ENCODE data around the gene SQOR.

The SQOR gene

DNA sequence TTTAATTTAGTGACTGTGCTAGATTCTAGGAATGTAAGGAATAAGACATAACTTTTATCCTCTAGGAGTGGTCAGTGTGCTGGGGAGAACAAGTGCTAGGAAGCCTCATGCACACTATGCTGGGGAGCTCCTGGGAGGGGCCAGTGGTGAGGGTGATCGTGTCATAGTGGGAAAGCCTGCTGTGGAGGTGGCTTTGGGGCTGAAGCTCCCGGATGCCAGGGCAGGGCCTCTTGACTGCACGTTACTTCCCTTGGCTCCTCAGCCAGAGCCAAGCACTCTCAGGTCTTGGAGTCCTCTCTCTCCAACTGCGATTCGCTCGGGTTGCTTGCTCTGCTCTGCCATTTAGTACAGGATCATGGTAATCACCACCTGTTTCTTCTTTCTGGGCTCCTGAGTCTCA is 33.6 kb downstream of the SQOR start:
- H3K36me3 ChIP-seq (ENCODE audit: control insufficient read depth, insufficient read depth, low read length), result peaks cover 10% of the 10 kb centered on the region

DNA sequence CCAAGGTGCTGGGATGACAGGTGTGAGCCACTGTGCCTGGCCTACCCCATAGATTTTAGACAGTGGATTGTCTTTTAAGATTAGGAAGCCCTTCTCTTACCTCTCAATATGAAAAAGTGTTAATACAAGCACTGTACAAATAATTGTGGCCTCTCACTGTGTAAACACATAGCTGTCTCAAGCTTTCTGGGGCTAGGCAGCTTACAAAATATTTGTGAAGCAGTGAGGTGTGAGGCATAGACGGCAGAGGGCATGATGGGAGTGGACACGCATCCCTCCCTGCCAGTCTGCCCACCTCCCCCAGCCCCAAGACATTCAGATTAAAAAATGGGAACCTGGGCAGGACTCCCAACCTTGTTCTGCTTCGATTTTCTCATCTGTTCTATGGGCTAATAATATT is 34.6 kb downstream of the SQOR start:
- H3K27me3 ChIP-seq (ENCODE audit: control insufficient read depth, insufficient read depth, low read length), result no peaks in the 10 kb centered on the region
- H3K27ac ChIP-seq (ENCODE audit: low read depth, low read length), result peak overlapping the region; percentile 22
- H3K36me3 ChIP-seq (ENCODE audit: control insufficient read depth, insufficient read depth, low read length), result peaks cover 10% of the 10 kb centered on the region
- H3K9ac ChIP-seq (ENCODE audit: low read length), result no peak overlapping the region
- no peaks in the 10 kb centered on the region for H3K4me1 ChIP-seq (ENCODE audit: control insufficient read depth, insufficient read depth, low read length)
- H3K4me3 ChIP-seq (ENCODE audit: low read length), result no peak overlapping the region

More for the DNA sequence above, 33.6 kb downstream of the SQOR start:
- H3K27me3 ChIP-seq (ENCODE audit: control insufficient read depth, insufficient read depth, low read length), result no peaks in the 10 kb centered on the region
- no peak overlapping the region for H3K27ac ChIP-seq (ENCODE audit: low read depth, low read length)
- no peak overlapping the region for H3K4me3 ChIP-seq (ENCODE audit: low read length)
- H3K9ac ChIP-seq (ENCODE audit: low read length), result no peak overlapping the region
- no peaks in the 10 kb centered on the region for H3K4me1 ChIP-seq (ENCODE audit: control insufficient read depth, insufficient read depth, low read length)

DNA sequence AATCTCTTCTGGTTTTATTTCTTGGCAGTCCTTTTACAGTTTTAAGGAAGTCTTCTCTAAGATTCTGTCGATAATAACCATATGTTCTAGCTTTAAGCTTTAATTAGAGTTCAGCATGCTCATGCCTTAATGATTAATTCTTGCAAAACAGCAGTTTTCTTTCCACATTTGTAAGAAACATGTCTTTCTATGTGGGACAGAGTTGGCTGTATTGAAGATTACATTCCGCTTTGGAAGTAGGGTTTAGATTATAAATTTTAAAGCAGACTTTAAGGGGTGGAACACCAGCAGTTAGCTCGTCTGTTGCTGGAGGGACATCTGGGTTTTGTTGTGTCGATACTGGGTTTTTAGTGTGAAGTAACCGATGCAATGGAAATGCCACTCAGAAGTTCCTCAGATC is 35.3 kb downstream of the SQOR start:
- H3K4me3 ChIP-seq (ENCODE audit: low read length), result no peak overlapping the region
- H3K4me1 ChIP-seq (ENCODE audit: control insufficient read depth, insufficient read depth, low read length), result no peaks in the 10 kb centered on the region
- no peaks in the 10 kb centered on the region for H3K27me3 ChIP-seq (ENCODE audit: control insufficient read depth, insufficient read depth, low read length)
- no peak overlapping the region for H3K27ac ChIP-seq (ENCODE audit: low read depth, low read length)
- peaks cover 9% of the 10 kb centered on the region for H3K36me3 ChIP-seq (ENCODE audit: control insufficient read depth, insufficient read depth, low read length)
- no peak overlapping the region for H3K9ac ChIP-seq (ENCODE audit: low read length)

DNA sequence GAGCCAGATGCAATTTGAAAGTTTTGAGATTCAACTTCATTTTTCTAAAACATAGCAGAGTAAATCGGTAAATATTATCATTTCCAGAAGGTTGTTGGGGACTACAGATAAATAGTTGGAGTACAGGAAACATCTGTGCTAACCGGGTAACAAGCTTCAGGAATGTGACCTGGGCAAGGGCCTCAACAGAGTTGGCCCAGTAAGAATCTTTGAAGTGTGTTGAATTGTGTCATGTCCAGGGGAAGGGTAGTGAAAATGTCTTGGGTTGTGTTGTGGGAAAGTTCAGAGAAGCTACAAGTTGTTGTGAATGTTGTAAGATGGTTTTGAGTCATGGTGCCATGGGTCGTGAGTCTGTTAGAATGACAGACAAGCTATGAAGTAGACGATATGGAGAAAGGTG is 35.7 kb downstream of the SQOR start:
- Histone ChIP-seq H3K4me1 (ENCODE audit: control insufficient read depth, insufficient read depth, low read length) (no peaks in the 10 kb centered on the region), H3K27ac (ENCODE audit: low read depth, low read length) (no peak overlapping the region), H3K4me3 (ENCODE audit: low read length) (no peak overlapping the region), H3K36me3 (ENCODE audit: control insufficient read depth, insufficient read depth, low read length) (peaks cover 8% of the 10 kb centered on the region), H3K27me3 (ENCODE audit: control insufficient read depth, insufficient read depth, low read length) (no peaks in the 10 kb centered on the region), H3K9ac (ENCODE audit: low read length) (no peak overlapping the region)

DNA sequence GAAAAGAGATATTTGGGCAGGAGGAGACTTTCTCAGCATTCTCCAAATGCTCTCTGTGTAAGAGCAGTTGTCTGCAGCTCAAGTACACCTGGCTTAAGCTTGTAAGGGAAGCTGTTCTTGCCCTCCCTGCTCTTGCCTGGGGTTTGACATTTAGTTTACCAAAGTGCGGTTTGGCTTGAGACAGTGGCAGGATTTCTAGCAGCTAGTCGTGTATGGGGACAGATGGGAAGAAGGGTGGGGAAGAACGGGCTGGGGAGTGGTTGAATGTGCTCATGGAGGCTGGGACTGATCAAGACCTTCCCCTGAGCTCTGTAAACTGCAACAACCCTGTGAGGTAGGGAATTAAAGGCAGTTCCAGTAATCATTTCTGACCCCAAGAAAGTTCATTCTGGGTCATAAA is 39.8 kb downstream of the SQOR start:
- Histone ChIP-seq H3K4me1 (ENCODE audit: control insufficient read depth, insufficient read depth, low read length) (no peaks in the 10 kb centered on the region), H3K27ac (ENCODE audit: low read depth, low read length) (no peak overlapping the region), H3K36me3 (ENCODE audit: control insufficient read depth, insufficient read depth, low read length) (peaks cover 15% of the 10 kb centered on the region), H3K4me3 (ENCODE audit: low read length) (no peak overlapping the region), H3K27me3 (ENCODE audit: control insufficient read depth, insufficient read depth, low read length) (no peaks in the 10 kb centered on the region), H3K9ac (ENCODE audit: low read length) (no peak overlapping the region)

DNA sequence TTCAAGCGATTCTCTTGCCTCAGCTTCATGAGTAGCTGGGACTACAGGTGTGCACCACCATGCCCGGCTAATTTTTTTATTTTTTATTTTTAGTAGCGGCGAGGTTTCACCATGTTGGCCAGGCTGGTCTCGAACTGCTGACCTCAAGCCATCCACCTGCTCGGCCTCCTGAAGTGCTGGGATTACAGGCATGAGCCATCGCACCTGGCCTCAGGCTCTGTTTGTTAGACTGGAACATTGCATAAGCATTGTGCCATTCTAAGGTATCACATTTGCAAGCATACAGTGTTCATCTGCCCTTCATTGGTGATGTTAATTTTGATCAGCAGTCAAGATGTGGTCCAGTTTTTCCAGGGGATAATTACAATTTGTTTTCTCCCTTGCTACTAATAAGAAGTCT is 43.0 kb downstream of the SQOR start:
- Histone ChIP-seq H3K4me3 (ENCODE audit: low read length) (no peak overlapping the region), H3K36me3 (ENCODE audit: control insufficient read depth, insufficient read depth, low read length) (peaks cover 29% of the 10 kb centered on the region), H3K4me1 (ENCODE audit: control insufficient read depth, insufficient read depth, low read length) (no peaks in the 10 kb centered on the region), H3K9ac (ENCODE audit: low read length) (no peak overlapping the region), H3K27me3 (ENCODE audit: control insufficient read depth, insufficient read depth, low read length) (no peaks in the 10 kb centered on the region), H3K27ac (ENCODE audit: low read depth, low read length) (no peak overlapping the region)

DNA sequence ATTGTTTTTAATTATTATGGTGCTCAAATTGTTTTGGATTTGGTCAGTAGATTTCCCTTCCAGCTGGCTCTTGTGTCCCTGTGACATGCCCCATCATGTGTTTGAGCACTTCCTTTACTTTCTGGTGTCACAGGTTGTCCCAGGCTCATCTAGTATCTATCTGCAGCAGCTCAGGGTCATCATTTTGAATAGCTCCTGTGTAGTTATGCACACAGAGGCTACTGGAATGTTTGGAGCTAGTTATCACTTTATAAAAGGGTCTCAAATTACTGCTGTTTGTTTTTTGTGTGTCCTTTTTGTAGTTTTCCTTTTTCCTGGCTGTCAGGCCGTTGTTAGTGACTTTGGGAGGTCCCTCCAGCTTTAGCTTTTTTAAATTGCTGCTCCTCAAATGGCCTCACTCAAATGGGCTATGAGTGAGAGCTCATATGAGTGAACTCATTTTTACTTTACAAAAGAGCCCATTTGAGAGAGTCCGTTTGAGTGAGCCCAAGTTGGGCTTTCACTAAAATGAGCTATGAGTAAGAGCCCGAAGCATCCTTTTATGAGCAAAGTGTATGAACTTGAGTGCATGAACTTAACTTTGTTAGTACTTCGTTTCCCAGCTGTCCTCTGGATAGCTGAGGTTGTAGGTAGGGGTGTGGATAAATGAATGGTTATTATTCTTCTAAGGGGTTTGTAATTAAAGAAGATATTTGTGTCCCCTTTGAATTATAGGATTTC is 43.8 kb downstream of the SQOR start:
- Histone ChIP-seq H3K27me3 (ENCODE audit: control insufficient read depth, insufficient read depth, low read length) (no peaks in the 10 kb centered on the region), H3K36me3 (ENCODE audit: control insufficient read depth, insufficient read depth, low read length) (peaks cover 35% of the 10 kb centered on the region), H3K4me1 (ENCODE audit: control insufficient read depth, insufficient read depth, low read length) (no peaks in the 10 kb centered on the region), H3K27ac (ENCODE audit: low read depth, low read length) (no peak overlapping the region), H3K9ac (ENCODE audit: low read length) (no peak overlapping the region), H3K4me3 (ENCODE audit: low read length) (no peak overlapping the region)

DNA sequence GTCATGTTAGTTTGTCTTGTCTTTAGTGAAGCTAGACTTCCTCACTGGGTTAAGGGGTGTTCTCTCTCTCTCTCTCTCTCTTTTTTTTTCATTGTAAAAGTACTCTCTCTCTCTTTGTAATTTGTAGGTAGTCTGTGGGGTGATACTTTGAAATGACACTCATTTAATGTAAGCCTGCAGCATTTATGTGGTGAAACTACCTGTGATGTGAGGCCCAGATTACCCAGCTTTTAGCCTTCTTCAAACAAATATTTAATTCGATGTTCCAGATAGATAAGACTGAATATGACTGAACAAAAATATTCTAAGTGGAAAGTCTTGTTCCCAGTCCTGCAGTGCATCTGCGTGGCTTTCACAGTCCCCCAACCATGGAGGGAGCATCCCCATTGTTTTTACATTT is 49.7 kb downstream of the SQOR start:
- Histone ChIP-seq H3K4me1 (ENCODE audit: control insufficient read depth, insufficient read depth, low read length) (no peaks in the 10 kb centered on the region), H3K9ac (ENCODE audit: low read length) (no peak overlapping the region), H3K36me3 (ENCODE audit: control insufficient read depth, insufficient read depth, low read length) (peaks cover 39% of the 10 kb centered on the region), H3K27ac (ENCODE audit: low read depth, low read length) (no peak overlapping the region), H3K27me3 (ENCODE audit: control insufficient read depth, insufficient read depth, low read length) (no peaks in the 10 kb centered on the region), H3K4me3 (ENCODE audit: low read length) (no peak overlapping the region)

DNA sequence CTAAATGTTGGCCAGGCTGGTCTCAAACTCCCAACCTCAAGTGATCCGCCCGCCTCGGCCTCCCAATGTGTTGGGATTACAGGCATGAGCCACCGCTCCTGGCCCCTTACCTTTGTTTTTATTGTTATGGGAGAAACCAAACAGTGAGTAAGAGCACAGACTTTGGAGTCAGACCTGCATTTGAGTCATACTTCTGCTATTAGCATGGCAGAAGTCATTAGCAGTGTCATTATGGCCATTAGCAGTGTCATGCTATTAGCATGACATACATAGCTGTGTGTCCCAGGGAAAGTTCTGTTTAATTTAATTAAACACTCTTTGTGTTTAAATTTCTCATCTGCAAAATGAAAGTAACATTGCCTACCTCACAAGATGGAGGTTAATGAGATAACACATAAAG is 54.8 kb downstream of the SQOR start:
- no peak overlapping the region for H3K4me3 ChIP-seq (ENCODE audit: low read length)
- H3K27me3 ChIP-seq (ENCODE audit: control insufficient read depth, insufficient read depth, low read length), result no peaks in the 10 kb centered on the region
- no peaks in the 10 kb centered on the region for H3K4me1 ChIP-seq (ENCODE audit: control insufficient read depth, insufficient read depth, low read length)
- H3K27ac ChIP-seq (ENCODE audit: low read depth, low read length), result no peak overlapping the region
- H3K36me3 ChIP-seq (ENCODE audit: control insufficient read depth, insufficient read depth, low read length), result peaks cover 35% of the 10 kb centered on the region
- no peak overlapping the region for H3K9ac ChIP-seq (ENCODE audit: low read length)

DNA sequence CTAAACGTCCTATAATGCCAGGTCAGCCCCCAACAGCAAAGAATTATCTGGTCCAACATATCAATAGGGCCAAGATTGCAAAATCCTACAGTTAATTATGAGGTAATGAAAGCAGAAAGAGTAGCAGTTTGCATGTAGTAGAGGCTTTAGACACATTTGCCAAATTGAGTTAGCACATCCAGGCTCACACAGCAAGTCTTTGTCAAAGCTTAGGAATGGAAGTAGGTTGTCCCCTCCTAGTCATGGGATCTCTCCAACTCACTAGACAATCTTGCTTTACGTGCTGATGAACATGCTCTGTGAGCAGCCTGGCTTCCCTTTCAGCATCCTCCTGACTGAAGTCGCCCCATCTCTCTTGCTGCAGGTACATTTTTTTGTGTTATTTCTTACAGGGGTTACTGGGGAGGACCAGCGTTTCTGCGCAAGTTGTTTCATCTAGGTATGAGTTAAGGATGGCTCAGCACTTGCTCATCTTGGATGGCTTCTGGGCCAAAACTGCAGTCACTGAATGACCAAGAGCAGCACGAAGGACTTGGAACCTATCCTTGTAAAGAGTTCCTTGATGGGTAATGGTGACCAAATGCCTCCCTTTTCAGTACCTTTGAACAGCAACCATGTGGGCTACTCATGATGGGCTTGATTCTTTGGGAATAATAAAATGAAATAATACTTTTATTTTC is 55.9 kb downstream of the SQOR start:
- H3K36me3 ChIP-seq (ENCODE audit: control insufficient read depth, insufficient read depth, low read length), result peaks cover 31% of the 10 kb centered on the region
- no peak overlapping the region for H3K27ac ChIP-seq (ENCODE audit: low read depth, low read length)
- no peak overlapping the region for H3K9ac ChIP-seq (ENCODE audit: low read length)
- H3K4me3 ChIP-seq (ENCODE audit: low read length), result no peak overlapping the region
- no peaks in the 10 kb centered on the region for H3K27me3 ChIP-seq (ENCODE audit: control insufficient read depth, insufficient read depth, low read length)
- no peaks in the 10 kb centered on the region for H3K4me1 ChIP-seq (ENCODE audit: control insufficient read depth, insufficient read depth, low read length)

DNA sequence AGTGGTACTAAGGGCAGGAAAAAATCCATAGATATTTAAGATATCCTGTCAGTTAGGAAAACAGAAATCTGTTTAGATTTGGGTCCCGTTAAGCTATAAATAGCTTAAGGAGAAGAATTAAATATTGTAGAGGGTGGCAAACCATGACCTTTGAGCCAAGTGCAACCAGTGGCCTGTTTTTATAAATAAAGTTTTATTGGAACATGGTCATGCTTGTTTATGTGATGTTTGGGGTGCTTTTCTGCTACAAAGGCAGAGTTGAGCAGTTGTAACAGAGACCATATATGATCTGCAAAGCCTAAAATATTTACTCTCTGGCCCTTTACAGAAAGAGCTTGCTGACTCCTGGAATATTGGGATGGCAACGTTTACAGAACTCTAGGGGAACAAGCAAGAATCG is 66.3 kb downstream of the SQOR start:
- no peaks in the 10 kb centered on the region for H3K27me3 ChIP-seq (ENCODE audit: control insufficient read depth, insufficient read depth, low read length)
- H3K27ac ChIP-seq (ENCODE audit: low read depth, low read length), result no peak overlapping the region
- no peak overlapping the region for H3K4me3 ChIP-seq (ENCODE audit: low read length)
- H3K36me3 ChIP-seq (ENCODE audit: control insufficient read depth, insufficient read depth, low read length), result no peaks in the 10 kb centered on the region
- H3K9ac ChIP-seq (ENCODE audit: low read length), result no peak overlapping the region
- peaks cover 4% of the 10 kb centered on the region for H3K4me1 ChIP-seq (ENCODE audit: control insufficient read depth, insufficient read depth, low read length)

DNA sequence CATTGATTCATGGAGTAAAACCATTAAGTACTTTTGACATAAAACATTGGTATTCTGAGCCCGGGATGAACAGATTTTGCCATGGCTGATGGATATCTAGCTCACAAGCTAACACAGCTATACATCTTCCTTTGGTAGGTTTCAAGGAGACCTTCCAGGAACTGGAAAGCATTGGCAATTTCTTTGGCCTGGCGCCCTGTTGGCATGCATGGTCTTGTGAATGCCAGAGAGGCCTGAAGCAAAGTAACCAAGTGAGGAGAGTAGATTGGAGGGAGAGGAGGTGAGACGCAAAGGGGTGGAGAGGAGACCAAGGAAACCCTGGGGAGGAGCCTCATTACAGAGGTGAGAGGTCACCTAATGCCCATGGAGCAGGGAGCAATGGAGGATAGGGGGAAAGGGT is 67.2 kb downstream of the SQOR start:
- Histone ChIP-seq H3K27me3 (ENCODE audit: control insufficient read depth, insufficient read depth, low read length) (no peaks in the 10 kb centered on the region), H3K27ac (ENCODE audit: low read depth, low read length) (no peak overlapping the region), H3K4me3 (ENCODE audit: low read length) (no peak overlapping the region), H3K36me3 (ENCODE audit: control insufficient read depth, insufficient read depth, low read length) (no peaks in the 10 kb centered on the region), H3K9ac (ENCODE audit: low read length) (no peak overlapping the region), H3K4me1 (ENCODE audit: control insufficient read depth, insufficient read depth, low read length) (peaks cover 4% of the 10 kb centered on the region)
